ENCODE measurements around the gene FOXP1. TPM values are rescaled to one million over a fixed set of nuclear protein-coding genes. Genes with fewer than 3 reads are reported as not detected.

FOXP1 gene
- total RNA-seq, 1 experiment from 2014 or later: 58.4 TPM

GRCh38 chr3:71129611-71130431 is 453.7 kb downstream of the FOXP1 start:
- TF ChIP-seq CTCF (conservative IDR thresholded peaks at IDR 0.05; ENCODE audit: low read depth, low read length): no peak
- no peak for TF ChIP-seq EZH2 (IDR thresholded peaks at IDR 0.05; ENCODE audit: borderline replicate concordance, low read depth, low read length, poor library complexity, severe bottlenecking)
- Histone ChIP-seq H3K27me3 (replicated peaks; ENCODE audit: insufficient read depth, low read depth, low read length, poor library complexity) (no peaks in the 10 kb centered on the region), H3K4me3 (ENCODE audit: low read depth, low read length, poor library complexity, severe bottlenecking) (peak overlapping the region; percentile 42), H3K27ac (ENCODE audit: low read depth, low read length, poor library complexity, severe bottlenecking) (peak overlapping the region; percentile 62), H3K4me1 (ENCODE audit: insufficient read depth, low read length, poor library complexity, severe bottlenecking) (peaks cover 50% of the 10 kb centered on the region), H3K36me3 (ENCODE audit: insufficient read depth, low read length, poor library complexity, severe bottlenecking) (no peaks in the 10 kb centered on the region), H3K9me3 (ENCODE audit: low read depth, low read length, poor library complexity, severe bottlenecking) (no peaks in the 10 kb centered on the region)
- ChIA-PET POLR2A (ENCODE audit: low non-redundant PET) (no interaction called here), CTCF (no interaction called here)
- BruUV-seq (replicated peaks): TSS peak; percentile 42
- peak; percentile 31 for DNase-seq (ENCODE audit: low spot score)
- intact Hi-C loops (cut with micrococcal nuclease; ENCODE audit: unreplicated experiment): no loop called here

GRCh38 chr3:71128961-71129360 is 454.6 kb downstream of the FOXP1 start:
- POLR2A ChIA-PET (ENCODE audit: low non-redundant PET): no interaction called here
- Histone ChIP-seq H3K27me3 (replicated peaks; ENCODE audit: insufficient read depth, low read depth, low read length, poor library complexity) (no peaks in the 10 kb centered on the region), H3K36me3 (ENCODE audit: insufficient read depth, low read length, poor library complexity, severe bottlenecking) (no peaks in the 10 kb centered on the region), H3K4me1 (ENCODE audit: insufficient read depth, low read length, poor library complexity, severe bottlenecking) (peaks cover 50% of the 10 kb centered on the region), H3K9me3 (ENCODE audit: low read depth, low read length, poor library complexity, severe bottlenecking) (no peaks in the 10 kb centered on the region), H3K27ac (ENCODE audit: low read depth, low read length, poor library complexity, severe bottlenecking) (no peak overlapping the region), H3K4me3 (ENCODE audit: low read depth, low read length, poor library complexity, severe bottlenecking) (peak overlapping the region; percentile 42)
- BruUV-seq (replicated peaks): no TSS peak
- no peak for TF ChIP-seq CTCF (conservative IDR thresholded peaks at IDR 0.05; ENCODE audit: low read depth, low read length)
- no peak for TF ChIP-seq EZH2 (IDR thresholded peaks at IDR 0.05; ENCODE audit: borderline replicate concordance, low read depth, low read length, poor library complexity, severe bottlenecking)
- CTCF ChIA-PET: no interaction called here
- no peak for DNase-seq (ENCODE audit: low spot score)
- intact Hi-C loops (cut with micrococcal nuclease; ENCODE audit: unreplicated experiment): no loop called here

- BruUV-seq (replicated peaks): no TSS peak
- CTCF ChIA-PET: no interaction called here
- intact Hi-C loops (cut with micrococcal nuclease; ENCODE audit: unreplicated experiment): no loop called here
- DNase-seq (ENCODE audit: low spot score): no peak
- Histone ChIP-seq H3K27ac (ENCODE audit: low read depth, low read length, poor library complexity, severe bottlenecking) (peak overlapping the region; percentile 23), H3K9me3 (ENCODE audit: low read depth, low read length, poor library complexity, severe bottlenecking) (no peaks in the 10 kb centered on the region), H3K4me1 (ENCODE audit: insufficient read depth, low read length, poor library complexity, severe bottlenecking) (peaks cover 41% of the 10 kb centered on the region), H3K27me3 (replicated peaks; ENCODE audit: insufficient read depth, low read depth, low read length, poor library complexity) (no peaks in the 10 kb centered on the region), H3K4me3 (ENCODE audit: low read depth, low read length, poor library complexity, severe bottlenecking) (no peak overlapping the region), H3K36me3 (ENCODE audit: insufficient read depth, low read length, poor library complexity, severe bottlenecking) (no peaks in the 10 kb centered on the region)
- TF ChIP-seq EZH2 (IDR thresholded peaks at IDR 0.05; ENCODE audit: borderline replicate concordance, low read depth, low read length, poor library complexity, severe bottlenecking) (no peak), CTCF (conservative IDR thresholded peaks at IDR 0.05; ENCODE audit: low read depth, low read length) (no peak)
- POLR2A ChIA-PET (ENCODE audit: low non-redundant PET): no interaction called here
These were observed 455.7 kb downstream of the FOXP1 start for GRCh38 chr3:71127844-71128243.
